HG02973 (cell line): ENCODE data around the gene INSR.

Experiments used
- ATAC-seq: cut with Tn5 transposase; IDR thresholded peaks from one replicate; pipeline ENCODE4 v1.9.1; 2021; ENCODE audit warnings: moderate library complexity; ENCODE audit not compliant: unreplicated experiment

Gene INSR

DNA sequence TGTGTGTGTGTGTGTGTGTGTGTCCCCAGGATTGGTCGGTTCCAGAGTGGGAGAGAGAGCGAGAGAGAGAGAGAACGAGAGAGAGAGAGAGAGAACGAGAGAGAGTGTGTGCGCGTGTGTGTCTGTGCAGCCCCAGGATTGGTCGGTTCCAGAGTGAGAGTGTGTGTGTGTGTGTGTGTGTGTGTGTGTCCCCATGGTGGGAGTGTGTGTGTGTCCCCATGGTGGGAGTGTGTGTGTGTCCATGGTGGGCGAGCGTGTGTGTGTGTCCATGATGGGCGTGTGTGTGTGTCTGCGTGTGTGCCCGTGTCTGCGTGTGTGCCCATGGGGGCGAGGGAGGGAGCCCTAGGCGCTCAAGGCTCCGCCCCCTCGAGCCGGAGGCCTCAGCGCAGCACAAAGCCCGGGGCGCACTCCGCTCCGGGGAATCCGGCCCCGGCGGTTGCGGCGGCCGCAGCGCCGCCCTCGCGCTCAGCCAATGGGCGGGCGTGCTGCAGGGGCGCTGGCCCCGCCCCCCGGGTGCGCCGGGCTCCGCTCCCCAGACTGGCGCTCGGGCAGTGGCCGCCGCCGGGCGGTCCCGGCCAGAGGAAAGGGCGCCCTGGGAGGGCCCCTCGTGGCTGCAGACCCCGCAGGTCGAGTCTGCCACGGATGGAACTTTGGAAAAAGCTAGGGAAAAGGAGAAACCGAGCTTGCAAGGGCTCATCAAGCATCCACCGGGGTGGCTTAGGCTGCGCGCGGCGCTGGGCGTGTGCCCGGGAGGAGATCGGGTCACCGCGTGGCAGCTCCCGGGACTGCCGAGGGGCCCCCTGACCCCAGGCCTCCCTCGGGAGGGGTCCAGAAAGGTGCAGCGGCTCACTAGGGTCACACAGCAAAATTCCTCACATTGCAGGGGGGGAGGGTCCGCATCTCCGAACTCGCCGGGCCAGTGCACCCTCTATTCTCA is 96.2 kb downstream of the INSR start:
- ATAC-seq = peak; percentile 82

DNA sequence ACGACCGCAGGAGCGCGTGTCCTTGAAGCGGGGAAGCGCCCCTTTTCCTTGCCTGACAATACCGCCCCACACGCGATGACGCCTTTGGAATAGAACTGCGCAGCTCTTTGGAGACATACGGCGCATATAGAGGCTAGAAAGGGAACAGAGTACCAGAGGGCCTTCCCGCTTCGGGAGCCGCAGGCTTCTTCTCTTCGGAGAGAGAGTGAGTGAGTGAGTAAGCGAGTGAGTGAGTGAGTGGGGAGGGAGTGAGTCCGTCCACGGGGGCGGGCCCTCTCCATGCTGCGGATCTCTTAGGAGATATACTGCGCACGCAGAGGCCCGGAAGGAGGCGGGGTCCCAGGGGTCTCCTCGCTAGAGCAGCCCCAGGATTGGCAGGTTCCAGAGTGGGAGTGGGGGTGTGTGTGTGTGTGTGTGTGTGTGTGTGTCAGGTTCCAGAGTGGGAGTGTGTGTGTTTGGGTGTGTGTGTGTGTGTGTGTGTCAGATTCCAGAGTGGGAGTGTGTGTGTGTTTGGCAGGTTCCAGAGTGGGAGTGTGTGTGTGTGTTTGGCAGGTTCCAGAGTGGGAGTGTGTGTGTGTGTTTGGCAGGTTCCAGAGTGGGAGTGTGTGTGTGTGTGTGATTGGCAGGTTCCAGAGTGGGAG is 97.0 kb downstream of the INSR start:
- peak; percentile 44 for ATAC-seq

- ATAC-seq = no peak
Measured at GRCh38 chr19:7196763-7197118, 97.5 kb downstream of the INSR start.

DNA sequence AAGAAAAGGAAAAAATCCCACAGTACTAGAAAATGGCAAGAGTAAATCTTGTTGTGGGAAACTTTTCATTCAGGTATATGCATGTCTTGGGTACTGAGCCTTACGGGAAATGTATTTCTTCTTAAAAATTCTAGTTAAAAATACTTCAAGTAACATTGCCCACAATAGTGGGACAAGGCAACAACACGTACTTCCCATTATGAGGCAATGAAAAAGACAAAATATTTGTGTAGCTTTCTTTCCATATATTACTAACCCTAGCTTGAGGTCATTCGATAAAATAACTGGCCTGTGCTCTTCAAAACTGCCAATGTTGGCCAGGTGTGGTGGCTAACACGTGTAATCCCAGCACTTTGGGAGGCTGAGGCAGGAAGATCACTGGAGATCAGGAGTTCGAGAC is 99.2 kb downstream of the INSR start:
- no peak for ATAC-seq

DNA sequence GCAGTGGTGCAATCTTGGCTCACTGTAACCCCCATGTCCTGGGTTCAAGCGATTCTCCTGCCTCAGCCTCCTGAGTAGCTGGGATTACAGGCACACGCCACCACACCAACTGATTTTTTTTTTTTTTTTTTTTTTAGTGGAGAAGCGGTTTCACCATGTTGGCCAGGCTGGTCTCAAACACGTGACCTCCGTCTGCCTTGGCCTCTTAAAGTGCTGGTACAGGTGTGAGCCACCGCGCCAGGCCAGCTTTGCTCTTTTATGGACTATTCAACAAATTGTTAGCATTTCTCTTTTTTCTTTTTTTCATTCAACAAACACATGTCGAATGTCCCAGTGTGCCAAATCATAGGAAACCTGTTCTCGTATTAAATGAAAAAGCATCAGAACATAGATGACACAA is 99.6 kb downstream of the INSR start:
- ATAC-seq = no peak

- ATAC-seq = no peak
Measured at GRCh38 chr19:7191946-7192691, 102.1 kb downstream of the INSR start.

GRCh38 chr19:7188698-7189629 is 105.2 kb downstream of the INSR start:
- no peak for ATAC-seq

DNA sequence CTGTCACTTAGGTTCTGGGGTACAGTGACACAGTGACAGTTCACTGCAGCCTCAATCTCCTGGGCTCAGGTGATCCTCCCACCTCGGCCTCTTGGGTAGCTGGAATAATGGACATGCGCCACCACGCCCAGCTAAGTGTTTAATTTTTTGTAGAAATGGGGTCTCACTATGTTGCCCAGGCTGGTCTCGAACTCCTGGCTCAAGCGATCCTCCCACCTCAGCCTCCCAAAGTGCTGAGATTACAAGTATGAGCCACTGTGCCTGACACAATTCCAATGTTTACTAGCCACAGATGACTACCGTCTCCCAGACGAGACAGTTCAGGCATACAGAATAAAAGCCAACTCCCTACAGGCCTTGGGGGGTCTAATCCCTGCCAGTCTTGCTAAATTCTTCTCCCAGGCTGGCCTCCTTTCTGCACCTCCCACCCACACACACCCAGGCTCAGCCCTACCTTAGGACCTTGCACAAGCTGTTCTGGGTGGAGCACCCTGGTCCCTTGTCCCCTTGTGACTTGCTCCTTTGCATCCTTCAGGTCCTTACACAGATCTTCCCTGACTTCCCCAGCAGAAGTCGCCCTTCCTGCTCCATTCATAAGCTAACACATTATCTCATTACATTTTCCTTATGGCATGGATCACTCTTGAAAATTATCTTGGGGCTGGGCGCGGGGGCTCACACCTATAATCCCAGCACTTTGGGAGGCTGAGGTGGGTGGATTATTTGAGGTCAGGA is 106.4 kb downstream of the INSR start:
- ATAC-seq = no peak

GRCh38 chr19:7182489-7182888 is 111.7 kb downstream of the INSR start:
- no peak for ATAC-seq

DNA sequence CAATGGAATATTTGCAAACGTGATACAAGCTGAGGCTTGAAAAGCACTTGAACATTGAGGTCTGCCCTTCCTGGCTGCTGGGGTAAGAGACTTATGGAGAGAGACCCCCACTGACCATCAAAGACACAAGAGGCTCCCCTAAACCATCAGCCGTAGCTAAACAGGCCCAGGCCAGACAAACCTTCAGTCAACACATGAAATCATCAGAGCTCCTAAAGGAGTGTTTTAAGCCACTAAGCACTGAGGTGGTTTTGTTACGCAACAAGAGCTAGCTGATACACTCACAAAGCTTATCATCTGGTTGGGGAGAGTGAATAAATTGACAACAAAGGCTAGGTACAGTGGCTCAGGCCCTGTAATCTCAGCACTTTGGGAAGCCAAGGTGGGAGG is 114.3 kb downstream of the INSR start:
- ATAC-seq = no peak

DNA sequence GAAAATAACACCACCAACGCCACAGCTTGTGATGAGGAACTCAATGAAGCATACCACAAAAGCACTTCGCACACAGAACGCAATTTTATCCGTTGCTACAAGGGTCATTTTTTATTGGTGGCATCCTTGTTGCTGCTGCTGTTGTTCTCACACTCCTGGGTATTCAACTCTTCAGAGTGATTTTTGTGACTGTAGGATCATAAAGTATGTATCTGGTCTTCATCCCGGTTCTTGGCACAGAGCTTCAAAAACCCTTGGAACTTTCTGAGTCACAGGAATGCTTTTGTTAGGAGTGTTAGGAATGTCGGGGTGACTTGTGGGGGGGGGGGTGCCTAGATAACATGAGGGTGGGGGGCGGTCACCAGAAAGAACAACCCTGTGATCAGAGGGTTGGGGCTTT is 116.3 kb downstream of the INSR start:
- ATAC-seq = no peak

- no peak for ATAC-seq
Measured at GRCh38 chr19:7176792-7177191, 117.4 kb downstream of the INSR start.

- no peak for ATAC-seq
Measured at GRCh38 chr19:7172794-7173193, 121.4 kb downstream of the INSR start.

GRCh38 chr19:7170983-7171382 is 123.2 kb downstream of the INSR start:
- no peak for ATAC-seq

GRCh38 chr19:7168941-7169340 is 125.3 kb downstream of the INSR start:
- no peak for ATAC-seq

GRCh38 chr19:7161292-7161691 is 132.9 kb downstream of the INSR start:
- no peak for ATAC-seq

GRCh38 chr19:7159105-7159933 is 134.9 kb downstream of the INSR start:
- ATAC-seq = no peak

- ATAC-seq = no peak
Measured at GRCh38 chr19:7153022-7153421, 141.2 kb downstream of the INSR start.

- ATAC-seq = no peak
Measured at GRCh38 chr19:7152568-7152967, 141.6 kb downstream of the INSR start.
